BE2C (cell line): ENCODE measurements around the gene NKAPL. TPM values are rescaled to one million over a fixed set of nuclear protein-coding genes. Genes with fewer than 3 reads are reported as not detected.

Experiments used
- DNase-seq: peaks from one replicate; pipeline ENCODE4 v3.0.0-alpha.2; 2020
- H3K27me3 ChIP-seq: fragments of 250-450 bp; sonication (Bioruptor Pico); 2 replicates; pipeline ENCODE4 v1.5.1; 2020; ENCODE audit warnings: mild to moderate bottlenecking
- H3K36me3 ChIP-seq: fragments of 250-450 bp; sonication (Bioruptor Pico); 2 replicates; pipeline ENCODE4 v1.5.1; 2020; ENCODE audit warnings: mild to moderate bottlenecking
- H3K4me1 ChIP-seq: fragments of 250-450 bp; sonication (Bioruptor Pico); 2 replicates; pipeline ENCODE4 v1.5.1; 2020
- H3K4me3 ChIP-seq: 2 replicates; pipeline ENCODE4 v1.5.1; 2011; ENCODE audit warnings: low read depth, low read length
- H3K9me3 ChIP-seq: fragments of 250-450 bp; sonication (Bioruptor Pico); 2 replicates; pipeline ENCODE4 v1.5.1; 2020
- CTCF ChIP-seq: IDR thresholded peaks from 2 replicates; pipeline ENCODE4 v1.5.1; 2012; ENCODE audit warnings: mild to moderate bottlenecking, low read depth, low read length
- polyA plus RNA-seq: library from polyadenylated mRNA; unstranded; fragments of >200 nt; gene quantifications from one replicate; pipeline ENCODE4 v1.2.1, GENCODE V29; 2012; ENCODE audit warnings: low read depth, missing spikeins; ENCODE audit not compliant: insufficient read length, insufficient read depth

The NKAPL gene
- polyA plus RNA-seq = 0.45 TPM

- Histone ChIP-seq H3K27me3 (0 out of 2 replicates have a peak, but pooled peaks cover 5% of the 10 kb centered on the region), H3K4me3 (no peak within 1 kb of the TSS), H3K4me1 (no peaks in the 10 kb centered on the region), H3K9me3 (no peaks in the 10 kb centered on the region), H3K36me3 (no peaks in the 10 kb centered on the region)
- no peak for DNase-seq
- TF ChIP-seq CTCF = no peak
Measured at GRCh38 chr6:28258877-28259777, at the start of gene NKAPL. Gene NKAPL (plus strand): TSS chr6:28259297. CDS start chr6:28259372, 75 bp downstream.

GRCh38 chr6:28209753-28210535, 49.2 kb upstream of the NKAPL start:
- H3K9me3 ChIP-seq = no peaks in the 10 kb centered on the region
- TF ChIP-seq CTCF = no peak
- peaks cover 54% of the 10 kb centered on the region for H3K27me3 ChIP-seq
- H3K36me3 ChIP-seq = no peaks in the 10 kb centered on the region
- H3K4me3 ChIP-seq = no peak overlapping the region
- no peak for DNase-seq
- no peaks in the 10 kb centered on the region for H3K4me1 ChIP-seq

- H3K36me3 ChIP-seq = no peaks in the 10 kb centered on the region
- DNase-seq = peak; percentile 26
- peaks cover 34% of the 10 kb centered on the region for H3K27me3 ChIP-seq
- TF ChIP-seq CTCF = no peak
- no peaks in the 10 kb centered on the region for H3K4me1 ChIP-seq
- H3K4me3 ChIP-seq = peak overlapping the region; percentile 71
- H3K9me3 ChIP-seq = no peaks in the 10 kb centered on the region
Measured at GRCh38 chr6:28211840-28212509, 47.1 kb upstream of the NKAPL start.

GRCh38 chr6:28212510-28213212, 46.4 kb upstream of the NKAPL start:
- H3K27me3 ChIP-seq = peaks cover 27% of the 10 kb centered on the region
- TF ChIP-seq CTCF = no peak
- no peaks in the 10 kb centered on the region for H3K36me3 ChIP-seq
- H3K4me1 ChIP-seq = no peaks in the 10 kb centered on the region
- H3K9me3 ChIP-seq = no peaks in the 10 kb centered on the region
- DNase-seq = peak; percentile 78
- H3K4me3 ChIP-seq = peak overlapping the region; percentile 71

- peaks cover 22% of the 10 kb centered on the region for H3K27me3 ChIP-seq
- no peaks in the 10 kb centered on the region for H3K9me3 ChIP-seq
- no peaks in the 10 kb centered on the region for H3K4me1 ChIP-seq
- no peak for DNase-seq
- H3K36me3 ChIP-seq = no peaks in the 10 kb centered on the region
- TF ChIP-seq CTCF = no peak
- no peak overlapping the region for H3K4me3 ChIP-seq
Measured at GRCh38 chr6:28213213-28213523, 45.9 kb upstream of the NKAPL start.
